ENCODE results near the gene PSME4.
"Not testable (repeated sequence)": the region's sequence is repeated elsewhere in the genome, so short reads cannot be mapped to it uniquely, and the experiment has no call there.

The PSME4 gene

DNA sequence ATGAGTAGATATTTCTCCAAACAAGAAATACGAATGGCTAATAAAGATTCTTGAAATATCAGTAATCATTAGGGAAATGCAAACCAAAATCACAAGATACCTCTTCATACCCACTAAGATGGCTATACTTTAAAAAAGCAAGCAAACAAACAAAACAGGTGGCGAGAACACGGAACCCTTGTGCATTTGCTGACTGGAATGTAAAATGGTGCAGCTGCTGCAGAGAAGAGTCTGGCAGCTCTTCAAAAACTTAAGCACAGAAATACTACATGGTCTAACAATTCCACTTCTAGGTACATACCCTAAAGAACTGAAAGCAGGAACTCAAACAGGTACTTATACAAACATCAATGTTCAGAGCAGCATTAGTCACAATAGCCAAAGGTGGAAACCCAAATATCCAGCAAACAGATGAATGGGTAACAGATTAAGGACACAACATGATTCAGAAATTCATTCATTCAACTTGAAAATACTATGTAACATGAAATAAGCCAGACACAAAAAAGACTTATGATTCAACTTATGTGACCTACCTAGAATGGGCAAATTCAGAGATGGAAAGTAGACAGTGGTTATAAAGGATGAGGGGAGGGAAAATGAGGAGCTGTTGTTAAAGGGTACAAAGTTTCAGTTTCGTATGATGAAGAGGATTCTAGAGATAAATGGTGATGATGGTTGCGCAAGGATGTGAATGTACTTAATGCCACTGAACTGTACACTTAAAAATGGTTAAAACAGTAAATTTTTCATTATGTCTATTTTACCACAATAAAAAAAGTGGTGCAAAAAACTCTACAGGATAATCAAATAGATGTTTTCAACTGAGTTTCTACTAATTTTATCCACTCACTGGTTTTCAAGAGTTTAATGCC lies 84.2 kb downstream of the PSME4 start:
- no peak for DNase-seq

DNA sequence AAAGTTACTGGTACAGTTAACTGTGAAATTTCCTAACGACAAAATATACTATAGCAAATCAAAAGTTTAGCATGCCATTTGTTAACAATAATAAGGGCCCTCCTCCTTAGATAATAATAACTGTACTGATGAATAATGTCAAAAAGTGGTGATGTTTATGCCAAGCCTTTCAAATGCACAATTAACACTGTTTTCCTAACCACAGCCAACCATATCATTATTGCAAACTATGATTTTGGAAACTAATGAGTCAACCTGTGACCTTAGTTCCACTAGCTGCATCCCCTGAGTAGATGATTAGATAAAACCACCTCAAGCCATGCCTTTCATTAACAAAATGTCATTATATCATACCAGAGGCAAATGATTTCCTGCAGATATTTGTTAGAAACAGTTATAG lies 85.9 kb downstream of the PSME4 start:
- no peak for DNase-seq

DNA sequence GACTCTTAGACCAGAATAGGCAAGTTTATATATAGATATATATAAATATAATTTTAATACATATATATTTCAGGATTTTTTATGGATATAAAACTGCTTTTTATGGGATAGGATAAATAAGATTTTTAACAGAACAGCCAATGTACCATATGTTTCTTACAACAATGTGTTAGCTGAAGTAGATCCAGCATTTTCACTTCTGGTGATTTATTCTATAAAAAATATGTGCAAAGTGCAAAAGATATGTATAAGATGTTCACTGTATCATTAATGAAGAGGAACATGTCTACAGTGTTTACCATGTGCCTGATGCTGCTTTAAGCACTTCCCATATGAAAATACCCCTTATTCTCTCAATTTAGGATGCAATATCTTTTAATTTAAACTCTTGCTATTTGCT lies 88.8 kb downstream of the PSME4 start:
- DNase-seq = no peak

DNA sequence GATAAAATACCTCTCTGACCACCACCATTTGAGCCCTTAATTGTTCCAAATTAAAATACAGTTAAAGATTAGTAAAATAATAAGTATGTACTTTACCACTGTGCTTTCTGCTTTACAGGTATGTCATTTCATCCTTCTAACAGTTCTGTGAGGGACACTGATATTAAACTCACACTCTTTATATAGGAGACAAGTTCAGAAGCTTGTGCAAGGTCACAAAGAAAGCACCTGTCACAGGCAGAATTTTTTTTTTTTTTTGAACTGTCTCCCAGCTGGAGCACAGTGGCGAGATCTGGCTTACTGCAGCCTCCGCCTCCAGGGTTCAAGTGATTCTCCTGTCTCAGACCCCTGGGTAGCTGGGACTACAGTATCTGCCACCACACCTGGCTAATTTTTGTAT lies 89.4 kb downstream of the PSME4 start:
- no peak for DNase-seq

DNA sequence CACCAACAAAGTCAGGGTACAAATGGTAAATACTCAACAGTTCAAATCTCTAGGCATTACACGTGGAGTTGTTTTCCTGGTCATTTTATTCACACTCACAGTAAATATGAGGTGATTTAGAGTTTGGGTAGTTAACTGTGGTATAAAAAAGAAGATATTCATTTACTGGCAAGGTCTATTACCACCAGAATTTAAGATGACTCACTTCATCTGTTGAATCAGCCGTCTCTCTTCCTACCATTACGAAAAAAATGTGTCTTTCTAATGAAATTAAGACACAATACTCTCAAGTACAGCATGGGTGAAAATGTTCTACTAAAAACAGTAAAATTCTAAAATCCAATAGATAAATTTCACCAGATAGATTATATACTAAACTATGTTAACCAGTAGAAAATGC lies 90.0 kb downstream of the PSME4 start:
- no peak for DNase-seq

DNA sequence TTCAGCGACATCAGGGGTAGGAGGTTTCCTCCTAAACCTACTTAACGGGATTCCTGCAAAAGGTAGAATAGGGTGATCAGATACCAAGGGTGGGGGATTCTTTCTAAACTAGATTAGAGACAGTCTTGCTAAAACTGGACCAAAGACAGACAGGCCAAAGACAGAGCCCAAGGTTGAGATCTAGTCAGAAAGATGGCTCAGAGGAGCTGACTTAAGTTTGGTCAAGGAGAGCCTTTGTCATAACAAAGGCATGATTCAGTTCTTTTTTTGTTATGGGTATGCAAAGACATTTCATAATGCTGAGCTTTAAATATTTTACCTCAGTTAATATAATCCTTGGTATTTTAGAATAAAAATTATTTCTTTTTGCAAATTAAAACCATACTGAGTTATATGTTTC lies 93.2 kb downstream of the PSME4 start:
- no peak for DNase-seq

DNA sequence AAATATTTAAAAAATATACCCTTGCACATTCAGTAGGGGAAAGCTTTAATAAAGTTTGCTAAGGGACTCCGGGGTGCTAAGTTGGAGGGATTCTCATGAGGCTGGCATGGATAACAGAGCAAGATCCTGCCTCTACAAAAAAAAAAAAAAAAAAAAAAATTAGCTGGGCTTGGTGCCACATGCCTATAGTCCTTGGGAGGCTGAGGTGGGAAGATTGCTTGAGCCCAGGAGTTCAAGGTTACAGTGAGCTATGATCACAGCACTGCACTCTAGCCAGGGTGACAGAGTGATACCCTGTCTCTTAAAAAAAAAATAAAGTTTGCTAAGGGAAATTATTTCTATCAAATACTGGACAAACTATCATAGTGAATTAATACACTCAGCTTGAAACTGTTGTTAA lies 93.7 kb downstream of the PSME4 start:
- DNase-seq = no peak

DNA sequence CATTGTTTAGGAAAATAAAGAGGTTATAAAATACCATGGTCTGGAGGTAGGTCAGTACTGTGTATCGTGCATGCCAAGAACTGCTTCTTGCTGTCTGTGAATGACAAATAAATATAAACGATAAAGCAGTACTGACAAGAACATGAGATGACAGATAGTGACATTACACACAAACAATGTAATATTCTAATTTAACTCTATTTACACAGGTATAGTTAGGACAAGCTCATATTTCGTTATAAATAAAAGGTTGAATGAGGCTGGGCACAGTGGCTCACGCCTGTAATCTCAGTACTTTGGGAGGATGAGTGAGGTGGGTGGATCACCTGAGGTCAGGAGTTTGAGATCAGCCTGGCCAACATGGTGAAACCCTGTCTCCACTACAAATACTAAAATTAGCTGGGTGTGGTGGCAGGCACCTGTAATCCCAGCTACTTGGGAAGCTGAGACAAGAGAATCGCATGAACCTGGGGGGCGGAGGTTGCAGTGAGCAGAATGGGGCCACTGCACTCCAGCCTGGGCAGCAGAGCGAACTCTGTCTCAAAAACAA lies 96.3 kb downstream of the PSME4 start:
- DNase-seq = no peak

DNA sequence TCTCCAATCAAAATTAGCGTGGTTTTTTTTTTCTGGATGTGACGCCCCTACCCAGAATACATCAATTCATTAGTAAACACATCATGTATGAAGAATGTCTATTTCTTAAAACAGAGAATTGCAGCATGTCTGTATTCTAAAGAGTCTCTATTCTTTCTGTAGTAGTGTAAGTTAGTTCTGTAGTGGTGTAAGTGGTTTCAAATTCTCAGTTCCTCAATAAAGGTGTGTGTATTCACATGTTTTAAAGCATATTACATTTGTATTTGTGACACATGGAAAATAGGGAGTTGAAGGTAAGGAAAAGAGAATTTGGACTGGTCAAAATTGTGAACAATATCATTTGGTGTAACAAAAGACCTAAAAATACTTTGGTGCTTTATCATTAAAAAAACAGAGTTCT lies 103.0 kb downstream of the PSME4 start:
- DNase-seq = no peak

DNA sequence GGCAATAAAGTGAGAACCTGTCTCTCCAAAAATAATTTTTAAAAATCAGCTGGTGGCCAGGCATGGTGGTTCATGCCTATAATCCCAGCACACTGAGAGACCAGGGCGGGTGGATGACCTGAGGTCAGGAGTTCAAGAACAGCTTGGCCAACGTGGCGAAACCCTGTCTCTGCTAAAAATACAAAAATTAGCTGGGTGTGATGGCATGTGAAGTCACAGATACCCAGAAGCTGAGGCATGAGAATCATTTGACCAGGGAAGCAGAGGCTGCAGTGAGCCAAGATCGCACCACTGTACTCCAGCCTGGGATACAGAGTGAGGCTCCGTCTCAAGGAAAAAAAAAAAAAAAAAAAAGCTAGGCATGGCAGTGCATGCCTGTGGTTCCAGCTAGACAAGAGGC lies 103.6 kb downstream of the PSME4 start:
- no peak for DNase-seq

DNA sequence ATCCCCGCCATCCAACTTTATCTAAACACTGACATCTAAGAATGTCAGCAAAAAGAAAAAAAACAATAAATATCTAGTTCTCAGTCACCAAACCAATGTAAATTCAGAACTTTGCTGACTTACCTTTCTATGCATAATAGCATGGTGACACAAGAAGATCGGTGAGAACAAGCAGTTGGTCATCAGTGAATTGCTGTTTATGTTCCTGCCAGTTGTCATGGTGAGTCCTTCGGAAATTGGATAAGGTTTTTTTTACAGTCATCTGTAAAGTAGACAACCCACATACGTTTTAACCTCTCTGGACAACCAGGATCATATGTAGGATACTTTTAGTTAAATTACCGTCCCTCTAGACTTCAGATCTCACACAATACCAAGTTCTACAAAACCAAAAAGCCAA lies 104.8 kb downstream of the PSME4 start:
- no peak for DNase-seq

DNA sequence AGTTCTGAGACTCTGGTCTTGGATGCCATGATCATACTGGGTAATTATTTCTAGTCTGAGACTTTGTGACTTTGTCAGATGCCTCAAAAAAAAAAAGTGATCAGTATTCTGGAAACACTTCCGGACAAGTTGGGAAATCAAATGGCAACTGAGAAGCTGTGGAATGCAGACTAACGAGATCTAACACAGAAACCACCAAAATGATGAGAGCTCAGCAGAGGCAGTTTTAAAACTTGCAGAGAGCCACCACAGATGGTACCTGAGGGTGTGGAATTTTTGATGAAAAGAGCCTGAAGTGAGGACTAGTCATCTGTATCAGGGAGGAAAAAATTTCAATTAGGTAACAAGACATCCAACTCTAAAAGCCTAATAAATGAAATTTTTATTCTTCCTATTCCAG lies 105.5 kb downstream of the PSME4 start:
- DNase-seq = no peak

DNA sequence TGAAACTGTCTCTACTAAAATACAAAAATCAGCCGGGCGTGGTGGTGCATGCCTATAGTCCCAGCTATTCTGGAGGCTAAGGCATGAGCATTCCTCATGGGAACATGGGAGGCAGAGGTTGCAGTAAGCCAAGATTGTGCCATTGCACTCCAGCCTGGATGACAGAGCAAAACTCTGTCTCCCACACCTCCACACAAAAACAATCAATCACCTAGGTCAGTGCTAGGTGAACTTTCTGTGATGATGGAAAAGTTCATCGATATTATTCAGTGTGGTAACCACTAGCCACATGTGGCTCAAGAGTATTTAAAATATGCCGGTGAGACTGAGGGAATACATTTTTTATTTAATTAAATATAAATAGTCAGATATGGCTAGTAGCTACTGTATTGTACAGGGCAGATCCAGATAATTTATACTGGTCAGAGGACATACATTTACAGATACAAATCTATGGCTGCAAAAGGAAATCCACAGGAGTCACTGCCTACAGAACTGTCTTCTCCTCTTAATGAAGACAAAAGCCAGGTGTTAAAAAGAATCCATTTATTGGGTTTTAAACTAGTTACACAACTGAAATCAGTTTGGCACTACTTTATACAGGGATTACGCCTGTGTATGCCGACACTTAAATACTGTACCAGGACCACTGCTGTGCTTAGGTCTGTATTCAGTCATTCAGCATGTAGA lies 107.1 kb downstream of the PSME4 start:
- no peak for DNase-seq

DNA sequence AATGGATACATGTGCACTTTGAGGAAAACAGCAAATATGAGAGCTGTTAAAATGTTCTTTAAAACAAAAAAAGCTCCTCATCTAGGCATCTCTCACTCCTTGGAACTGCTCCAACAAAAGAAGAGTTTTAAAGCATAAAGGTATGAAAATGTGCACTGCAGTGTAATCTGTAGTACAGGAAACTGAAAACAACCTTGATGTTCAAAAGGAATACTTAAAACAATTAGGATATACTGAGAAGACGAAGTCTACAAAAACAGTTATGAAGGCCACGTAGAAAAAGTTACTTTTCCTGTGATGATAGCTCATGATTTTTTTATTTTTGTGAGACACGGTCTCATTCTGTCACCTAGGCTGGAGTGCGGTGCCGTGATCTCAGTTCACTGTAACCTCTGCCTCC lies 109.0 kb downstream of the PSME4 start:
- DNase-seq = no peak

DNA sequence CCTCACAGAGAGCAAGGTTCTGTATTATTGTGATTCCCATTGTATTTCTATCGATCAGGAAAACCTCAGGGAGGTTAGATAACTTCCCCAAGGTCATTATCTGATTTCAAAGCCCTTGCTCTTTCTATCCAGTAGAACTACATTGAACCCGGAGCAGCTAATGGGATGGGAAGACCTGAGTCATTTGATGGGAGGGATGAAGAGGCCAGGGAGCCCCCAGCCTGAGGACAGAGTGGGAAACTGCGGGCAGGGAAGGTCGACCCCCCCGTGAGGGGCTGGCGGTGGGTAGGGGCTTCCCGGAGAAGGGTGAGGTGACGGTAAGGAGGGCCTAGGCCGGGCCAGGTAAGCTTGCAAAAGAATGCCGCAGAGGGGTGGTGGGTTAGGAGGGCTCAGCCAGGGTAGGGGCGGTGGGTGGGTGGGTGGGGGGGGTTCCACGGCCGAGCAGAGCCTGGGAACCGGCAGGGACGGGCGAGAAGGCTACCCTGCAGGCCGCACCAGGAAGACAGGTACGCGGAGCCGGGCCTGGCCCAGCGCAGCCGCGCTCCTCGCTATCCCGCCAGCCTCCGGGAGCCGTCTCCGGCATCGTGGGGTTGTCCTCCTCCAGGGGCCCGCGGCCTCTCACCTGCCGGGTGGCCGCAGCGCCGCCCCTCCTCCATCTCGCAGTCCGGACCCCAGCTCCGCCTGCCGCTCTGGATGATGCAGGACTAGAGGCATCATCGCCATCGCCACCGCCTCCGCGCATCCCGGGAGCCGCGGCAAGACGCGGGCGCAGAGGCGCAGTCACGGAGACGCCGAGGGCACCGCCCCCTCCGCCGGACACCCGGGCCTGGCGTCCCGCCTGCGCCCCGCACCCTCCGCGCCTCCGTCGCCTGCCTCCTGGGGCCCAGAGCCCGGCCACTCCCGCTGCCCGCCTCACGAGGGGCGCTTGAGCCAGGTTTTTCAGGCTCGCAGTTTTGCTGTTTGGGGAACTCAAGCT lies 111.3 kb downstream of the PSME4 start, which contains the start of gene GPR75:
Gene GPR75 (minus strand): TSS at position 762 of the 976 bp plus-strand sequence. CDS start 5,211 bp downstream, outside the sequence.
- DNase-seq = no peak

DNA sequence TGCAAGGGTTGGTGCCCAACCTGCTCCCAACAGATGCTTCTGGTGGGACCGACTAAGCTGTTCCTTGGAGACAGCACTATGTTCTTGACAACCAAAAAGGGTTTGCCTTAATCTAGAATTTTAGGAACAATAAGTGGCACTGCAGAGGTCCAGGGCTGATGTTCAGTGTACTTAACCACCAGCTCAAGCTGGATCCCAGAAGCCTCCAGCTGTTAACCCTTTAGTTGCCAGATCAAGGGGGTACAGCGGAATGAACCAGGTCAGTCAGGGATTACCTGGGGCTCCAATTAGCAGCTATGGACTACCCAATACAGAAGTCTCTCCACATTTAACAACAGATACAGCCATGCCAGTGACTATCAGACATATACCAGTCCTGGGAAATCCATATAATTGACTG lies 114.5 kb downstream of the PSME4 start:
- DNase-seq = no peak

DNA sequence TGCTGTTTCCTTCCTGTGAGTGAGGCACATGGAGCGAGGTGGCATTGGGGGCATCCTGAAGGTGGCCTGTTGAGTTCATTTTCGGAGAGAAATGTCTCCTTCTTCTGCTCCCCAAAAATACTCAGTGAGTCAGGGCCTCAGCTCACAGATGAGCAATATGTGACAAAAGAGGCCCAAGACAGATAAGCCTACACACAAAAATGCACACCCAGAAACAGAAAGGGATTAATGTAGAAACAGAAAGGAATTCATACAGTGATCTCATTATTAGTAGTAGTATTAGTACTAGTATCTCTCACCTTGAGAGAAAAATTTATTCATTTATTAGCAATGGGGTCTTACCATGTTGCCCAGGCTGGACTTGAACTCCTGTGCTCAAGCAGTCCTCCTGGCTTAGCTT lies 116.1 kb downstream of the PSME4 start:
- DNase-seq = no peak

DNA sequence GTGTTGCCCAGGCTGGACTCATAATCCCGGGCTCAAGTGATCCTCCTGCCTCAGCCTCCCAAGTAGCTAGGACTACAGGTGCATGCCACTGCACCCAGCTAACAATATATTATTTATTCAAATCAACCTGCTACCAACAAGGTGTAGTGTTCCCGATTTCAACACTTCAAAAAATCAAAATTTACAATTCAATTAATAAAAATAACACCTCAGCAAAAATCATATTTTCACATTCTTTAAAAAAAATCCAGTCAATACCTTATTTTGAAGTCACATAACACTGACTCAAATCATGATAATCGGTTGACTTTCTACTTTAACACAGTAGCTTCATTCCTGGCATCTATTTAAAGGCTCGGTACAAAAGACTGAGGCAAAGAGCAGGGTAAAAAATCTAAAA lies 118.3 kb downstream of the PSME4 start:
- no peak for DNase-seq

DNA sequence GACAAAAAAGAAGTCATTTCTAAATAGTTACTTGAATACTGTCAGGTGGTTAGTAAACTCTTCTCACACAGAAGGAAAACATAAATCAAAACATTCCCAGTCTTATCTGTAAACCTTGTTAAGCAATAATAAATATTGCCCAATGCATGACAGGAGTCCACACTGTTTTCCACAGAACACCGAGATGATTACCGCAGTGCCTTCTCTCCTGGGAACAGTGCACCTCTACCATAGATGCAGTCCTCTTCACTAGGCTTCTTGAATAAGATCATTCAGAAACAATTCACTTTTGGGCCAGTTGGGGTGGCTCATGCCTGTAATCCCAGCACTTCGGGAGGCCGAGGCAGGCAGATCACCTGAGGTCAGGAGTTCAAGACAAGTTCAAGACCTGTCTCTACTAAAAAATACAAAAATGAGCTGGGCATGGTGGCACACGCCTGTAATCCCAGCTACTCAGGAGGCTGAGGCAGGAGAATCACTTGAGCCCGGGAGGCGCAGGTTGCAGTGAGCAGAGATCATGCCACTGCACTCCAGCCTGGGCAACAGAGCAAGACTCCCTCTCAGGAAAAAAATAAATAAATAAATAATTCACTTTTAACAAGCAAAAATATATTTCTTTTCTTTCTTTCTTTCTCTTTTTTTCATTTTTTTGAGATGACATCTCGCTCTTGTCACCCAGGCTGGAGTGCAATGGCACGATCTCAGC lies 119.6 kb downstream of the PSME4 start:
- not testable (repeated sequence) for DNase-seq

DNA sequence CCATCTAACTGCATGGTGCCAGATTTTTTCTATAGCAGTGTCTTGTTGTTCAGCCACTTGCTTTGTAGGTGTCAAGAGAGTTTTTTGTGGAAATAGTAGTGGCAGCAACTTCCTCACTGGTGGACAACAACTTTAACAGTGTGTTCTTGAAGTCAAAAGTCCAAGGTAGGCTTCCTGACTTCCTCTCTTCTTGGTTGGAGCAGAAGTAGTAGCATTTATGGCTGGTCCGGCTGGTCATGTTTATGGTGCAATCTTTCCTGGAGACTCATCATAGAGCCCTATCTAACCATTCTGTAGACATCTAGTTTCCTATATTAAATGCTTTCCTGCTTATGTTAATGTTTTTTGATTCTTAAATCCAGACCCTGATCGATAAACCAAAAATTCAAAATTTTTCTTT lies 122.7 kb downstream of the PSME4 start:
- DNase-seq = no peak

DNA sequence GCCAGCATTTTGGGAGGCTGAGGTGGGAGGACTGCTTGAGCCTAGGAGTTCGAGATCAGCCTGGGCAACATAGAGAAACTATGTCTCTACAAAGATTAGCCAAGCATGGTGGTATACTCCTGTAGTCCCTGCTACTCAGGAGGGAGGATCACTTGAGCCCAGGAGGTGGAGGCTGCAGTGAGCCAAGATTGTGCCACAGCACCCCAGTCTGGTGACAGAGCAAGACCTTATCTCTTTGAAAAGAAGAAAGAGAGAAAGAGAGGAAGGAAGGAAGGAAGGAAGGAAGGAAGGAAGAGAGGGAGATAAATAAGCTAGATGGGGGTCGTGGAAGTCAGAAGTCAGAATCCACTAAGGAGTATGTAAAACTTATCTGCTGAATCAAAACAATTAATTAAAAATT lies 127.2 kb downstream of the PSME4 start:
- DNase-seq = no peak

DNA sequence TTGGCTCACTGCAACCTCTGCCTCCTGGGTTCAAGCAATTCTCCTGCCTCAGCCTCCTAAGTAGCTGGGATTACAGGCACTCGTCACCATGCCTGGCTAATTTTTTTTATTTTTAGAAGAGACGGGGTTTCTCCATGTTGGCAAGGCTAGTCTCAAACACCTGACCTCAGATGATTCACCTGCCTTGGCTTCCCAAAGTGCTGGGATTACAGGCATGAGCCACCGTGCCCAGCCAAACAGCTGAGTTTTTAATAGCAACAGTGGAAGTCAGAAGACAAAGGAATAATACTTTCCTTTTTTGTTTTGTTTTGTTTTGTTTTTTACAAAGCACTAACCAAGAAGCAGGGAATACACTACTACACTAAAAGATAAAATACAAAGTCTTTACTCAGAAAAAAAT lies 127.9 kb downstream of the PSME4 start:
- no peak for DNase-seq

All from COR-L47 (cell line).